Measurements from ENCODE around the gene SNRPB2. TPM values are rescaled to one million over a fixed set of nuclear protein-coding genes. Genes with fewer than 3 reads are reported as not detected.

Gene SNRPB2
- total RNA-seq, 2 donors from 2014 or later, result 37.4 to 41.5 TPM

GRCh38 chr20:16775961-16776360 is 46.1 kb downstream of the SNRPB2 start:
- DNase-seq (ENCODE audit: low spot score), result no peak
- intact Hi-C loops (cut with DNase I), result no loop called here

DNA sequence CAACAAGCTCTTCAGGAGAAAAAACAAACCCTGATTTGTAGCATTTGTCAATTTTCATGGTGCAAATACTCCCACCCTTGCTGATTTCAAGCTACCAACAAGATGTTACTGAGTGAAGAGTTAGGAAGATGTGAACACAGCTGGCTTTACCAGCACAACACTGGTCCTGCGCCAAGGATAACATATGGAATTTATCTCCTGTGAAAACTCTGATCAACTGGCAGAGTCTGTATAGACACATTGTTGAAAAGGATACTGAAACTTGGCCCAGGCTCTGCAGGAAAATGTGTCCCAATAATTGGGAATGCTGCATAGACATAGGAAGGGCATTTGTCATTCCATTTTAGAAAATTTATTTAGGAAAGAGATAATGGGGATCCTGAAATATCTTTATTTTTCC is 47.3 kb downstream of the SNRPB2 start:
- intact Hi-C loops (cut with DNase I), result no loop called here
- no peak for DNase-seq (ENCODE audit: low spot score)

GRCh38 chr20:16778159-16778558 is 48.3 kb downstream of the SNRPB2 start:
- intact Hi-C loops (cut with DNase I), result no loop called here
- DNase-seq (ENCODE audit: low spot score), result no peak

DNA sequence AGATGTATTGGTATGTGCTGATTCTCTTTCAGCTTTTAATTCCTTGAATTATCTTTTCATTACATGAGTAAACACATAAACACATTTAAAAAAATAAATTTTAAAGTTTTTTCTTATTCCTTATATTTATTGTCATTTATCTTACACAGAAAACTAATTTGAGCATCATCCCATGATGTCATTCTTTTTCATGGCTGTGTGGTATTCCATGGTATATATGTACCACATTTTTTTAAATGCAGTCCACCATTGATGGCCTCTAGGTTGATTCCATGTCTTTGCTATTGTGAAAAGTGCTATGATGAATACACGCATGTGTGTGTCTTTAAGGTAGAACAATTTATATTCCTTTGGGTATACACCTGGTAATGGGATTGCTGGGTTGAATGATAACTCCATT is 51.7 kb downstream of the SNRPB2 start:
- no peak for DNase-seq (ENCODE audit: low spot score)
- intact Hi-C loops (cut with DNase I), result no loop called here

DNA sequence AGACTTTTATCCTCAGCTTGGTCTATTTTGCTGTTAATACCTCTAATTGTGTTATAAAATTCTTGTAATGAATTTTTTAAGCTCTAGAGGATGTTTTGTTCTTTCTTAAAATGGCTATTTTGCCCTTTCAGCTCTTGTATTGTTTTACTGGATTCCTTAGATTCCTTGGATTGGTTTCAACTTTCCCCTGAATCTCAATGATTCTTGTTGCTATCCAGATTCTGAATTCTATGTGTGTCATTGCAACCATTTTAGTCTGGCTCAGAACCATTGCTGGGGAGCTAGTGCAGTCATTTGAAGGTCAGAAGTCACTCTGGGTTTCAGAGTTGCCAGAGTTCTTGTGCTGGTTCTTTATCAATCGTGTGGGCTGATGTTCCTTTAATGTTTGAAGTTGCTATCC is 55.4 kb downstream of the SNRPB2 start:
- intact Hi-C loops (cut with DNase I), result no loop called here
- no peak for DNase-seq (ENCODE audit: low spot score)

Other genes starting within 250 kb of the SNRPB2 start
- 10 to 100 TPM; 16.3 to 17.5 TPM for gene KIF16B, start 156.6 kb upstream of the SNRPB2 start, total RNA-seq
- not detected for gene OTOR, start 18.3 kb downstream of the SNRPB2 start, total RNA-seq